GM12891 (cell line): Measurements from ENCODE around the gene NR1H3.

Source experiments
- POLR2A ChIP-seq: IDR thresholded peaks from 2 replicates; pipeline ENCODE4 v1.6.1; 2011; ENCODE audit warnings: low read depth, low read length, control low read depth
- POLR2AphosphoS5 ChIP-seq: IDR thresholded peaks from 2 replicates; pipeline ENCODE4 v1.6.1; 2011; ENCODE audit warnings: low read depth, low read length, control low read depth
- SPI1 ChIP-seq: IDR thresholded peaks from 2 replicates; pipeline ENCODE4 v1.6.1; 2011; ENCODE audit warnings: low read depth, low read length, control low read depth
- TAF1 ChIP-seq: IDR thresholded peaks from 2 replicates; pipeline ENCODE4 v1.6.1; 2011; ENCODE audit warnings: low read depth, low read length, control low read depth

DNA sequence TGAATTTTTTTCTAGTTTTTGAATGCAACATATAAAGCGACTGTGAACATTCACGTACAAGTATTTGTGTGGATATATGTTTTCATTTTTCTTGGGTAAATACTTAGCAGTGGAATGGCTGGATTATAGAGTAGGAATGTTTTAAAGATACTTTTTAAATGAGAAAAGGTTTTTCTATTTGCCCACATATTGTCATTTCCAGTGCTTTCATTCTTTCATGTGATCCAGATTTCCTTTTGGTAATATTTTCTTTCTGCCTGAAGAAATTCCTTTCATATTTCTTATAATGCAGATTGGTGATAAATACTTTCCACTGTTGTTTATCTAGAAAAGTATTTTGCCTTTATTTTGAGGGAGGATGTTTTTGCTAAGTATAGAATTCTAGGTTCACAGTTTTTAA is 35.1 kb upstream of the NR1H3 start:
- TF ChIP-seq POLR2A (no peak), SPI1 (no peak), TAF1 (no peak), POLR2AphosphoS5 (no peak)
